Measurements from ENCODE around the gene RANBP17.

The RANBP17 gene

GRCh38 chr5:171093598-171093997 lies 231.8 kb downstream of the RANBP17 start:
- H3F3A ChIP-seq (ENCODE audit: insufficient read depth, low read length) = no peaks in the 10 kb centered on the region
- H3K79me2 ChIP-seq (ENCODE audit: low read length) = no peaks in the 10 kb centered on the region
- H3K4me3 ChIP-seq (ENCODE audit: low read length) = no peak overlapping the region
- no peak for DNase-seq
- TF ChIP-seq CTCF (IDR thresholded peaks at IDR 0.05; ENCODE audit: low read length) (no peak), EZH2 (optimal IDR thresholded peaks at IDR 0.05; ENCODE audit: low read depth, low read length) (no peak), EZH2phosphoT487 (IDR thresholded peaks at IDR 0.05; ENCODE audit: low read length) (no peak)
- H3K9me3 ChIP-seq (replicated peaks; ENCODE audit: insufficient read depth, low read length) = no peaks in the 10 kb centered on the region
- H3K27me3 ChIP-seq (replicated peaks; ENCODE audit: insufficient read depth, low read length) = no peaks in the 10 kb centered on the region
- H3K36me3 ChIP-seq (replicated peaks; ENCODE audit: insufficient read depth, low read length) = no peaks in the 10 kb centered on the region
- no peak overlapping the region for H2AFZ ChIP-seq (ENCODE audit: low read length)
- H3K9ac ChIP-seq (ENCODE audit: low read length) = no peak overlapping the region
- H3K4me1 ChIP-seq (ENCODE audit: low read length) = no peaks in the 10 kb centered on the region
- no peaks in the 10 kb centered on the region for H4K20me1 ChIP-seq (ENCODE audit: insufficient read depth, low read length)
- no peak overlapping the region for H3K4me2 ChIP-seq (ENCODE audit: low read depth, low read length)
- H3K27ac ChIP-seq (ENCODE audit: low read length) = no peak overlapping the region
- no peaks in the 10 kb centered on the region for H3K9me2 ChIP-seq (replicated peaks; ENCODE audit: insufficient read depth, low read length)

- Histone ChIP-seq H3K79me2 (ENCODE audit: low read length) (no peaks in the 10 kb centered on the region), H3K9ac (ENCODE audit: low read length) (no peak overlapping the region), H3K27me3 (replicated peaks; ENCODE audit: insufficient read depth, low read length) (no peaks in the 10 kb centered on the region), H2AFZ (ENCODE audit: low read length) (no peak overlapping the region), H3K4me2 (ENCODE audit: low read depth, low read length) (no peak overlapping the region), H3K9me3 (replicated peaks; ENCODE audit: insufficient read depth, low read length) (no peaks in the 10 kb centered on the region), H3K36me3 (replicated peaks; ENCODE audit: insufficient read depth, low read length) (no peaks in the 10 kb centered on the region), H3F3A (ENCODE audit: insufficient read depth, low read length) (no peaks in the 10 kb centered on the region), H3K4me3 (ENCODE audit: low read length) (no peak overlapping the region), H4K20me1 (ENCODE audit: insufficient read depth, low read length) (no peaks in the 10 kb centered on the region), H3K9me2 (replicated peaks; ENCODE audit: insufficient read depth, low read length) (no peaks in the 10 kb centered on the region), H3K4me1 (ENCODE audit: low read length) (no peaks in the 10 kb centered on the region), H3K27ac (ENCODE audit: low read length) (no peak overlapping the region)
- TF ChIP-seq EZH2 (optimal IDR thresholded peaks at IDR 0.05; ENCODE audit: low read depth, low read length) (no peak), EZH2phosphoT487 (IDR thresholded peaks at IDR 0.05; ENCODE audit: low read length) (no peak), CTCF (IDR thresholded peaks at IDR 0.05; ENCODE audit: low read length) (no peak)
- DNase-seq = no peak
These were observed 232.5 kb downstream of the RANBP17 start for GRCh38 chr5:171094356-171094755.

DNA sequence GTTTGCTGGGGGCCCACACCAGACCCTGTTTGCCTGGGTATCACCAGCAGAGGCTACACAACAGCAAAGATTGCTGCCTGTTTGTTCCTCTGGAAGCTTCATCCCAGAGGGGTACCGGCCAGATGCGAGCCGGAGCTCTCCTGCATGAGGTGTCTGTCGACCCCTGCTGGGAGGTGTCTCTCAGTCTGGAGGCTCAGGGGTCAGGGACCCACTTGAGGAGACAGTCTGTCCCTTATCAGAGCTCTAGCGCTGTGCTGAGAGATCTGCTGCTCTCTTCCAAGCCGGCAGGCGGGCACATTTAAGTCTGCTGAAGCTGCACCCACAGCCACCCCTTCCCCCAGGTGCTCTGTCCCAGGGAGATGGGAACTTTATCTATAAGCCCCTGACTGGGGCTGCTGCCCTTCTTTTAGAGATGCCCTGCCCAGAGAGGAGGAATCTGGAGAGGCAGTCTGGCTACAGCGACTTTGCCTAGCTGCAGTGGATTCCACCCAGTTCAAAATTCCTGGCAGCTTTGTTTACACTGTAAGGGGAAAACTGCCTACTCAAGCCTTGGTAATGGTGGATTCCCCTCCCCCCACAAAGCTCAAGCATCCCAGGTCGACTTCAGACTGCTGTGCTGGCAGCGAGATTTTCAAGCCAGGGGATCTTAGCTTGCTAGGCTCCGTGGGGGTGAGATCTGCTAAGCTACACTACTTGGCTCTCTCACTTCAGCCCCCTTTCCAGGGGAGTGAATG lies 241.2 kb downstream of the RANBP17 start:
- Histone ChIP-seq H2AFZ (ENCODE audit: low read length) (no peak overlapping the region), H3K9ac (ENCODE audit: low read length) (no peak overlapping the region), H3K4me1 (ENCODE audit: low read length) (no peaks in the 10 kb centered on the region), H3K4me3 (ENCODE audit: low read length) (no peak overlapping the region), H3K27me3 (replicated peaks; ENCODE audit: insufficient read depth, low read length) (no peaks in the 10 kb centered on the region), H3K79me2 (ENCODE audit: low read length) (no peaks in the 10 kb centered on the region), H3F3A (ENCODE audit: insufficient read depth, low read length) (no peaks in the 10 kb centered on the region), H3K4me2 (ENCODE audit: low read depth, low read length) (no peak overlapping the region), H3K9me3 (replicated peaks; ENCODE audit: insufficient read depth, low read length) (no peaks in the 10 kb centered on the region), H3K36me3 (replicated peaks; ENCODE audit: insufficient read depth, low read length) (no peaks in the 10 kb centered on the region), H4K20me1 (ENCODE audit: insufficient read depth, low read length) (no peaks in the 10 kb centered on the region), H3K27ac (ENCODE audit: low read length) (no peak overlapping the region), H3K9me2 (replicated peaks; ENCODE audit: insufficient read depth, low read length) (no peaks in the 10 kb centered on the region)
- no peak for DNase-seq
- TF ChIP-seq CTCF (IDR thresholded peaks at IDR 0.05; ENCODE audit: low read length) = no peak
- no peak for TF ChIP-seq EZH2 (optimal IDR thresholded peaks at IDR 0.05; ENCODE audit: low read depth, low read length)
- no peak for TF ChIP-seq EZH2phosphoT487 (IDR thresholded peaks at IDR 0.05; ENCODE audit: low read length)

Measured in MM.1S (cell line).